Measurements from ENCODE around the gene NRG2.

Gene NRG2

DNA sequence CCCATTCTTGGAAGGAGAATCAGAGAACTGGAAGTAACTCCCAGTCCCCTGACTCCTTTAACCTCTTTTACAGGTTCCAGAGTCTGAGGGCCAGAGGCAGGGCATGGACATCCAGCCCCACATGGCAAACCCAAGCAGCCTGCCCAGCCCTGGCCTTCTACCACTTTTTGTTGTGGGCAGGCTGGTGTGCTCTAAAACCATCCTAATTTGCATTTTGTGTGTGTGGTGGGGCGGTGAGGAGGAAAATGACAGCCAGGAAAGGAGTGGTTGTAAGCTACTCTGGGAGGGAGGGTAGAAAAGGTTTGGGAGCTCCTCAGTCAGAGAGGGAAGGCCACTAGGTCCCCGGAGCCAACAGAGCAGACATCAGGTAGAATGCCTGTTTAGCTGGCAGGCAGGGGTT is 156.9 kb downstream of the NRG2 start:
- H3K9me3 ChIP-seq (ENCODE audit: control insufficient read depth, low read length): no peaks in the 10 kb centered on the region
- WGBS, 2 experiments: 71 to 72% methylated on average over 2 of the region's 2 CpGs
- no peaks in the 10 kb centered on the region for H3K27me3 ChIP-seq (ENCODE audit: control insufficient read depth, insufficient read depth, low read length, poor library complexity, severe bottlenecking)
- H3K36me3 ChIP-seq (ENCODE audit: control insufficient read depth, insufficient read depth, low read length): no peaks in the 10 kb centered on the region
- no peak overlapping the region for H3K4me3 ChIP-seq (ENCODE audit: insufficient read depth, low read depth, low read length)
- H3K27ac ChIP-seq (ENCODE audit: insufficient read depth, low read depth, low read length, poor library complexity, severe bottlenecking): no peak overlapping the region
- no peaks in the 10 kb centered on the region for H3K4me1 ChIP-seq (ENCODE audit: control insufficient read depth, insufficient read depth, low read length)

- no peaks in the 10 kb centered on the region for H3K36me3 ChIP-seq (ENCODE audit: control insufficient read depth, insufficient read depth, low read length)
- H3K4me3 ChIP-seq (ENCODE audit: insufficient read depth, low read depth, low read length): no peak overlapping the region
- H3K4me1 ChIP-seq (ENCODE audit: control insufficient read depth, insufficient read depth, low read length): no peaks in the 10 kb centered on the region
- H3K27me3 ChIP-seq (ENCODE audit: control insufficient read depth, insufficient read depth, low read length, poor library complexity, severe bottlenecking): no peaks in the 10 kb centered on the region
- WGBS, 2 experiments: 90 to 93% methylated on average over 4 of the region's 4 CpGs
- H3K27ac ChIP-seq (ENCODE audit: insufficient read depth, low read depth, low read length, poor library complexity, severe bottlenecking): no peak overlapping the region
- H3K9me3 ChIP-seq (ENCODE audit: control insufficient read depth, low read length): no peaks in the 10 kb centered on the region
These were observed 157.3 kb downstream of the NRG2 start for GRCh38 chr5:139885857-139886208.

DNA sequence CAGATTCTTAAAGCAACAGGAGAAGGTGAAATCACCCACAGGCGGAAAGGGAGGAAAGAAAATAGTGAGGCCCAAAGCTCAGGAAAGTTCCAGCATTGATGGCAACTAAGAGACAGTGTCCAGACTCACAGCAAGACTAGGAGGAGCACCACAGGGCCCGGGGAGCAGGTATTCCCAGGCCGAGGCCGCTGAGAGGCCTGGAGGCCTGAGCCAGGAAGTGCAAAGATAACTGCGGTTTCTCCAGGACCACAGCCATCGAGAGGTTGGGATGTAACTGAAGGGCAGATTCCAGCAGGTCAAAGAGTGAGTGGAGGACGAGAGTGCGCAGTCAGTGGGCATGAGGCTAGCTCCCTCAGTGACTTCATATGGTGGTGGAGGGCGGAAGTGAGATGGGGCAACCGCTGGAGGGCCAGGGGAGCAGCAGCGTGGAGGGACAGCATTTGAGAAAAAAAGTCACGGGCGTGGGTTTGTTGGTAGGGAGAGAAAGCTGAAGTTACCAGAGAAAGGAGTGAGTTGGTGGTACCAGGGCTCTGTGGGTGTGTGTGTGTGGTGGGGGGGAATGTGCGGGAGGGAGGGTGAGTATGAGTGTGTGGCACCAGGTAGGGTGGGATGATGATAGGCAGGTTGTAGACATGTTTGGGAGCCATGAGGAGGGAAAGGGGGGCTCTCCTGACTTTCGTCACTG is 157.8 kb downstream of the NRG2 start:
- Histone ChIP-seq H3K4me1 (ENCODE audit: control insufficient read depth, insufficient read depth, low read length) (no peaks in the 10 kb centered on the region), H3K4me3 (ENCODE audit: insufficient read depth, low read depth, low read length) (no peak overlapping the region), H3K27ac (ENCODE audit: insufficient read depth, low read depth, low read length, poor library complexity, severe bottlenecking) (no peak overlapping the region), H3K36me3 (ENCODE audit: control insufficient read depth, insufficient read depth, low read length) (no peaks in the 10 kb centered on the region), H3K9me3 (ENCODE audit: control insufficient read depth, low read length) (no peaks in the 10 kb centered on the region), H3K27me3 (ENCODE audit: control insufficient read depth, insufficient read depth, low read length, poor library complexity, severe bottlenecking) (no peaks in the 10 kb centered on the region)
- WGBS, 2 experiments: 94 to 95% methylated on average over 15 of the region's 15 CpGs

GRCh38 chr5:139884734-139885133 is 158.4 kb downstream of the NRG2 start:
- Histone ChIP-seq H3K36me3 (ENCODE audit: control insufficient read depth, insufficient read depth, low read length) (no peaks in the 10 kb centered on the region), H3K9me3 (ENCODE audit: control insufficient read depth, low read length) (no peaks in the 10 kb centered on the region), H3K27me3 (ENCODE audit: control insufficient read depth, insufficient read depth, low read length, poor library complexity, severe bottlenecking) (no peaks in the 10 kb centered on the region), H3K27ac (ENCODE audit: insufficient read depth, low read depth, low read length, poor library complexity, severe bottlenecking) (no peak overlapping the region), H3K4me3 (ENCODE audit: insufficient read depth, low read depth, low read length) (no peak overlapping the region), H3K4me1 (ENCODE audit: control insufficient read depth, insufficient read depth, low read length) (no peaks in the 10 kb centered on the region)
- 82 to 85% methylated on average over 3 of the region's 3 CpGs for WGBS, 2 experiments

DNA sequence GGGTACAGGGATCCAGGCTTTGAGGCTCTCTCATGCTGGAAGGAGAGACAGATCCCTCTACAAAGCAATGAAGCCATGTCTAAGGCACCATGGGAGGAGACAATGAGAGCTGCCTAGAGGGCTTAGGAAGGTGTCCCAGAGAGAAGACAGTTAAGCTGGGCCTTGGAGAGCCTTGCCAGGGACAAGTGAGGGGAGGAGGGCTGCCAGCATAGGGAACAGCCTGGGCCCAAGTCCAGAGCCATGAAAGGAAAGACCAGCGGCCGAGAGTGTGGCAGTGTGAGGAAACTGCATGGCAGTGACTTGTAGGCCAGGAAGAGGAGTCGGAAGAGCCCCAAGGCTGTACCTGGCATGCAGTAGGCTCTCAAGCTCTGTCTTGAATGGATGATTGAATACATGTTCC is 159.0 kb downstream of the NRG2 start:
- no peak overlapping the region for H3K4me3 ChIP-seq (ENCODE audit: insufficient read depth, low read depth, low read length)
- no peaks in the 10 kb centered on the region for H3K4me1 ChIP-seq (ENCODE audit: control insufficient read depth, insufficient read depth, low read length)
- WGBS, 2 experiments: 93 to 94% methylated on average over 3 of the region's 3 CpGs
- H3K27ac ChIP-seq (ENCODE audit: insufficient read depth, low read depth, low read length, poor library complexity, severe bottlenecking): no peak overlapping the region
- H3K9me3 ChIP-seq (ENCODE audit: control insufficient read depth, low read length): no peaks in the 10 kb centered on the region
- H3K27me3 ChIP-seq (ENCODE audit: control insufficient read depth, insufficient read depth, low read length, poor library complexity, severe bottlenecking): no peaks in the 10 kb centered on the region
- no peaks in the 10 kb centered on the region for H3K36me3 ChIP-seq (ENCODE audit: control insufficient read depth, insufficient read depth, low read length)

GRCh38 chr5:139882961-139883539 is 160.0 kb downstream of the NRG2 start:
- 70 to 71% methylated on average over 10 of the region's 10 CpGs for whole genome bisulfite sequencing, 2 experiments
- no peak overlapping the region for H3K27ac ChIP-seq (ENCODE audit: insufficient read depth, low read depth, low read length, poor library complexity, severe bottlenecking)
- H3K27me3 ChIP-seq (ENCODE audit: control insufficient read depth, insufficient read depth, low read length, poor library complexity, severe bottlenecking): no peaks in the 10 kb centered on the region
- no peaks in the 10 kb centered on the region for H3K9me3 ChIP-seq (ENCODE audit: control insufficient read depth, low read length)
- no peak overlapping the region for H3K4me3 ChIP-seq (ENCODE audit: insufficient read depth, low read depth, low read length)
- H3K36me3 ChIP-seq (ENCODE audit: control insufficient read depth, insufficient read depth, low read length): no peaks in the 10 kb centered on the region
- H3K4me1 ChIP-seq (ENCODE audit: control insufficient read depth, insufficient read depth, low read length): peaks cover 2% of the 10 kb centered on the region

GRCh38 chr5:139882316-139882715 is 160.8 kb downstream of the NRG2 start:
- H3K4me1 ChIP-seq (ENCODE audit: control insufficient read depth, insufficient read depth, low read length): peaks cover 5% of the 10 kb centered on the region
- H3K4me3 ChIP-seq (ENCODE audit: insufficient read depth, low read depth, low read length): no peak overlapping the region
- no peak overlapping the region for H3K27ac ChIP-seq (ENCODE audit: insufficient read depth, low read depth, low read length, poor library complexity, severe bottlenecking)
- H3K27me3 ChIP-seq (ENCODE audit: control insufficient read depth, insufficient read depth, low read length, poor library complexity, severe bottlenecking): no peaks in the 10 kb centered on the region
- 80 to 88% methylated on average over 3 of the region's 3 CpGs for WGBS, 2 experiments
- no peaks in the 10 kb centered on the region for H3K9me3 ChIP-seq (ENCODE audit: control insufficient read depth, low read length)
- no peaks in the 10 kb centered on the region for H3K36me3 ChIP-seq (ENCODE audit: control insufficient read depth, insufficient read depth, low read length)

GRCh38 chr5:139881143-139881733 is 161.9 kb downstream of the NRG2 start:
- WGBS, 2 experiments: 80% methylated on average over 5 of the region's 5 CpGs
- H3K36me3 ChIP-seq (ENCODE audit: control insufficient read depth, insufficient read depth, low read length): no peaks in the 10 kb centered on the region
- peaks cover 5% of the 10 kb centered on the region for H3K4me1 ChIP-seq (ENCODE audit: control insufficient read depth, insufficient read depth, low read length)
- H3K27me3 ChIP-seq (ENCODE audit: control insufficient read depth, insufficient read depth, low read length, poor library complexity, severe bottlenecking): no peaks in the 10 kb centered on the region
- H3K4me3 ChIP-seq (ENCODE audit: insufficient read depth, low read depth, low read length): no peak overlapping the region
- H3K9me3 ChIP-seq (ENCODE audit: control insufficient read depth, low read length): no peaks in the 10 kb centered on the region
- H3K27ac ChIP-seq (ENCODE audit: insufficient read depth, low read depth, low read length, poor library complexity, severe bottlenecking): no peak overlapping the region

DNA sequence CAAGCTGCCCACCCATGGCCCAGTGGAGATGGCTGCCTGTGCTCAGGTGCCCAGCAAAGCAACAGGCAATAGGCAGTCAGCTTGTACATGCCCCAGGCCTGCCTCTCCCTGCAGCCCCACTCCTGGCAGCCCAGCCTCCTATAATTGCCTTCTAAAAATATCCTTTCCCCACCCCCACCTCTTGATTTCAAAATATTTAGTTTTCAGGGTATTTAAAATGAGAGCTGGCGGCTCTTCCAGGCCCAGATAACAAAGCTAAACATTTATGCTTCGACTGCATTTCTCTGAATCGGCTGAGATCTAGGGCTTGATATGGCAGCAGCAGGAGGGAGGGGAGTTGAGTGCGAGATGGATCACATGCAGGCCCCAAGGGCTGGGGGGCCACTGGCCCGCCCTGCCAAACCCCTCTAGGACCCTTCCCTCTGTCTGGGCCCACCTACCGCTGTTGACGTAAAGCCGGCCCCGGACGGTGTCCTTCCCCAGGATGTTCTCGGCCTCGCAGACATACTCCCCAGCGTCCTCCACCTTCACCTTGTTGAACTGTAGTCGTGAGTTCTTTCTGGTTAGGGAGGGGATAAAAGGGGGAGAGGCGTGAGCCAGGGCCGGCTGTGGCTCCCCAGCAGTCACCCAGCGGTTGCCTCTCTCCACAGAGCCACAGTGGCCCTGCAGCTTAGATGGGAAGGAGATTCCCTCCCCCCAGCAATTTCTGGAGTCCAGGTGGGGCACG is 162.5 kb downstream of the NRG2 start:
- Histone ChIP-seq H3K36me3 (ENCODE audit: control insufficient read depth, insufficient read depth, low read length) (no peaks in the 10 kb centered on the region), H3K4me3 (ENCODE audit: insufficient read depth, low read depth, low read length) (no peak overlapping the region), H3K4me1 (ENCODE audit: control insufficient read depth, insufficient read depth, low read length) (peaks cover 5% of the 10 kb centered on the region), H3K9me3 (ENCODE audit: control insufficient read depth, low read length) (no peaks in the 10 kb centered on the region), H3K27ac (ENCODE audit: insufficient read depth, low read depth, low read length, poor library complexity, severe bottlenecking) (no peak overlapping the region), H3K27me3 (ENCODE audit: control insufficient read depth, insufficient read depth, low read length, poor library complexity, severe bottlenecking) (no peaks in the 10 kb centered on the region)
- 85 to 87% methylated on average over 18 of the region's 18 CpGs for WGBS, 2 experiments

DNA sequence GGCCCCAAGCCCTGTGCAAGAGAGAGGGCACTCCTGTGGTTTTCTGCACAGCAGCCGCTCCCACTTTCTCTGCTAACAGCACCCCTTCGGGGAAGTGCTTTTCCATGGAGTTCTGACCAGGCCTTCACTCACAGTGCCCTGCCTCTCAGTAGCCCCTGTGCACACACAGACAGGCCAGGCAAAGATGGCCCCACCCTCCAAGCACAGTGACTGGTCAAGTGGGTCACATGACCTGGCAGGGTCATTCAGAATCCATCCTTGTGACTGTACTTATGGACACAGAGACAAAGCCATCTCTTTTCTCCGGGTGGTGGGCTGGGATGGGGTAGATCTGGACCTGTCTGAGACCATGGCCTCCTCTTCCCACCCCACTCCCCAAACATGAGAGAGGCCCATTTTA is 165.0 kb downstream of the NRG2 start:
- H3K4me3 ChIP-seq (ENCODE audit: insufficient read depth, low read depth, low read length): no peak overlapping the region
- peaks cover 5% of the 10 kb centered on the region for H3K4me1 ChIP-seq (ENCODE audit: control insufficient read depth, insufficient read depth, low read length)
- no peaks in the 10 kb centered on the region for H3K27me3 ChIP-seq (ENCODE audit: control insufficient read depth, insufficient read depth, low read length, poor library complexity, severe bottlenecking)
- WGBS, 2 experiments: 92 to 96% methylated on average over 3 of the region's 3 CpGs
- H3K9me3 ChIP-seq (ENCODE audit: control insufficient read depth, low read length): no peaks in the 10 kb centered on the region
- no peaks in the 10 kb centered on the region for H3K36me3 ChIP-seq (ENCODE audit: control insufficient read depth, insufficient read depth, low read length)
- H3K27ac ChIP-seq (ENCODE audit: insufficient read depth, low read depth, low read length, poor library complexity, severe bottlenecking): no peak overlapping the region
